Esophagus squamous epithelium (tissue), 4 donors: ENCODE data around the gene LARGE1.

Experiments used
- POLR2A ChIP-seq, 4 donors: fragments of 450-650 bp; IDR thresholded peaks; one replicate each; pipeline ENCODE4 v1.6.1; 2017; ENCODE audit warnings: antibody characterized with exemption in 4 of 4, mild to moderate bottlenecking in 4 of 4, moderate library complexity in 3 of 4
- TF ChIP-seq, protein P1 (sequence below), 6 experiments: fragments of 450-650 bp in 4 of 6; fragments of 200-600 bp in 2 of 6; sonication (generic) in 2 of 6; IDR thresholded peaks; one replicate each; pipeline ENCODE4 v1.5.1; 2016 to 2019; ENCODE audit warnings: antibody characterized with exemption in 6 of 6, mild to moderate bottlenecking in 4 of 6, moderate library complexity in 4 of 6

DNA sequence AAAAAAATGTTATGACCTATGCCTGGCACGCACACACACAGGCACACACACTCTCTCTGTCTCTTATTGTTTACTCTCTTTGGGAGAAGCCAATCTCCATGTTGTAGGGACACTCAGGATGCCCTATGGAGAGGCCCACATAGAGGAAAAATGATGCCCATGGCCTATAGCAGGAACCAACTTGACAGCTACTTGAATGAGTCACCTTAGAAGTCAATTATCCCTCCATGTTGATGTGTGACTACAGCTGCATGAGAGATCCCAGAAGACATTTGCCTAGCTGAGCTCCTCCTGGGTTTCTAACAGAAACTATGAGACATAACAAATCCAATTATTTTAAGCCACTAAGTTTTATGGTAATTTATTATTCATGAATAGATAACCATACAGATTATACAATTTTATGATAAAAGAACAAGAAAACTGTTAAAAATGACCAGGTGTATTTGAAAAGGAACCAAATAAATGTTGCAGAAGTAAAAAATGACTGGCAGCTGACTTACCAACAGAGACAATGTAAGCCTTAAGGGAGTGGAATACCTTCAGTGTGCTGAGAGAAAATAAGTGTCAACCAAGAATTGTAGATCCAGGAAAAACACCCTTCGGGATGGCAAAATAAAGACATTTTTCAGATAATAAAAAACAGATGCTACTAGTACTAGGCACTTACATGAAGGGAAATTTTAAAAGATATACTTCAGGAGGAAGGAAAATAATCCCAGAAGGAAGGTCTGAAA lies 458.4 kb downstream of the LARGE1 start:
- no peak for TF ChIP-seq POLR2A (IDR thresholded peaks at IDR 0.05)
- TF ChIP-seq, protein P1, sequence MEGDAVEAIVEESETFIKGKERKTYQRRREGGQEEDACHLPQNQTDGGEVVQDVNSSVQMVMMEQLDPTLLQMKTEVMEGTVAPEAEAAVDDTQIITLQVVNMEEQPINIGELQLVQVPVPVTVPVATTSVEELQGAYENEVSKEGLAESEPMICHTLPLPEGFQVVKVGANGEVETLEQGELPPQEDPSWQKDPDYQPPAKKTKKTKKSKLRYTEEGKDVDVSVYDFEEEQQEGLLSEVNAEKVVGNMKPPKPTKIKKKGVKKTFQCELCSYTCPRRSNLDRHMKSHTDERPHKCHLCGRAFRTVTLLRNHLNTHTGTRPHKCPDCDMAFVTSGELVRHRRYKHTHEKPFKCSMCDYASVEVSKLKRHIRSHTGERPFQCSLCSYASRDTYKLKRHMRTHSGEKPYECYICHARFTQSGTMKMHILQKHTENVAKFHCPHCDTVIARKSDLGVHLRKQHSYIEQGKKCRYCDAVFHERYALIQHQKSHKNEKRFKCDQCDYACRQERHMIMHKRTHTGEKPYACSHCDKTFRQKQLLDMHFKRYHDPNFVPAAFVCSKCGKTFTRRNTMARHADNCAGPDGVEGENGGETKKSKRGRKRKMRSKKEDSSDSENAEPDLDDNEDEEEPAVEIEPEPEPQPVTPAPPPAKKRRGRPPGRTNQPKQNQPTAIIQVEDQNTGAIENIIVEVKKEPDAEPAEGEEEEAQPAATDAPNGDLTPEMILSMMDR (IDR thresholded peaks at IDR 0.05) = no peak
